ENCODE data around the gene VAV2.

Gene VAV2

DNA sequence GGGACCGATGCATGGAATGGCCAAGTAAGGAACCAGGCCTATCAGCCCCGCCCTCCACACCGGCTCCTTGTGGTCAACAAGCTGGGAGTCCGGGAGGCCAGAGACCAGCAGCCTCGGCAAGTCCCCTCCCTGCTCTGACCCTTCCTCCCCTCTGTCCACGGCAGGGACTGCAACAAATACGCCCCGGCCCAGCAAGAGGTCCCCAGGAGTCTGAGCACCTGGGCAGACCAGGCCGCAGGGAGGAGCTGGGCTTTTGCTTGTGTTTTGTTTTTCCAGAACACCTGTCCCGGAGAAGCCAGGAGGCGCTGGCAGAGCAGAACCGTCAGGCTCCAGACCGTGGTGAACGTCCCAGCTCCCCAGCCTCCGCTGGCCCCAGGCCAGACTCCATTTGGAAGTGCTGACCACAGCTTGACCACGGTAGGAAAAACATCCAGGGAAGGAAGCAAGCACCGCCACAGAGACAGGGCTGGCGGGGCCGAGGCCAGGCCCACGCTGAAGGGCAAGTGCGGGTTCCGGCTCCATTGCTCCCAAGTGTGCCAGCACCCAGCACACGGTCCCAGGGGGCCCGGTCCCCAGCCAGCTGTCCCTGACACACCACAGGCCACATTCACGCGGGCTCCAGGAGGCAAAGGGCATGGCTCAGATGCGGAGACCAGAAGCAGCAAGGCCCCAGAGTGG lies 56.7 kb downstream of the VAV2 start:
- no peak for DNase-seq (ENCODE audit: low spot score)
- peak overlapping the region; percentile 50 for H3K27ac ChIP-seq
- TF ChIP-seq, protein P1, sequence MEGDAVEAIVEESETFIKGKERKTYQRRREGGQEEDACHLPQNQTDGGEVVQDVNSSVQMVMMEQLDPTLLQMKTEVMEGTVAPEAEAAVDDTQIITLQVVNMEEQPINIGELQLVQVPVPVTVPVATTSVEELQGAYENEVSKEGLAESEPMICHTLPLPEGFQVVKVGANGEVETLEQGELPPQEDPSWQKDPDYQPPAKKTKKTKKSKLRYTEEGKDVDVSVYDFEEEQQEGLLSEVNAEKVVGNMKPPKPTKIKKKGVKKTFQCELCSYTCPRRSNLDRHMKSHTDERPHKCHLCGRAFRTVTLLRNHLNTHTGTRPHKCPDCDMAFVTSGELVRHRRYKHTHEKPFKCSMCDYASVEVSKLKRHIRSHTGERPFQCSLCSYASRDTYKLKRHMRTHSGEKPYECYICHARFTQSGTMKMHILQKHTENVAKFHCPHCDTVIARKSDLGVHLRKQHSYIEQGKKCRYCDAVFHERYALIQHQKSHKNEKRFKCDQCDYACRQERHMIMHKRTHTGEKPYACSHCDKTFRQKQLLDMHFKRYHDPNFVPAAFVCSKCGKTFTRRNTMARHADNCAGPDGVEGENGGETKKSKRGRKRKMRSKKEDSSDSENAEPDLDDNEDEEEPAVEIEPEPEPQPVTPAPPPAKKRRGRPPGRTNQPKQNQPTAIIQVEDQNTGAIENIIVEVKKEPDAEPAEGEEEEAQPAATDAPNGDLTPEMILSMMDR (conservative IDR thresholded peaks at IDR 0.05; ENCODE audit: low read depth), result no peak
- ChIA-PET CTCF (interaction anchor here (0.5 to 0.9 kb wide), 3 partner anchors 9 to 153 kb away, joined by 3 to 4 read pairs (median 4); no protein-coding TSS in a partner anchor), POLR2A (ENCODE audit: low non-redundant PET) (no interaction called here)

DNA sequence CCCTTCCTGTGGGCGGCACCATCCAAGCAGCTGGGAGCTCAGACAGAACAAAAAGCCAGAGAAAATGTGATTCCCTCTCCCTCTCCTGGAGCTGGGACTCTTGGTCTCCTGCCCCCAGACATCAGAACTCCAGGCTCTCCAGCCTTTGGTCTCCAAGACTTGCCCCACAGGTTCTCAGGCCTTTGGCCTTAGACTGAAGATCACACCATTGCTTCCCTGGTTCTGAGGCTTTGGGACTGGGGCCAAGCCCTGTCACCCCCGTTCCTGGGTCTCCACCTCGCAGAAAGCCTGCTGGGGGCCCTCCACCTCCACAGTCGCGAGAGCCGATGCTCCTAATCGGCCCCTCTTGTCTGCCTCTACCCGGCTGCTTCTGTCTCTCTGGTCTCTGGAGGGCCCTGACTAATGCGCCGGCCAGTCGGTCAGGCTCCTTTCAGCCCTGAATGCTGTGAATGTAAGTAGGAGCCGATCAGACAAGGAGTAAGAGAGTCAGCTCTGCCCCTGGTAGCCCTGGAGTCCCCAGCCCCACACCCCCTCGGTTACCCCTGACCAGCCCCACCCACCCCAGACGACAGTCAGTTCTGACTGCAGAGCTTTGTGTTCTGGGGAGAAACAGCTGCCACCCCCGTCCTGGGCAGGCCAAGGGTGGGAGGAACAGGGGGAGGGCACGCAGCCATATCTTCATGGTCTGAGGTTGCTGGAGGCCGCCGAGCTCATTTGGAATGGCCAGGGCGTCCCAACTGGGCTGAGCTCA lies 57.5 kb downstream of the VAV2 start:
- peak overlapping the region; percentile 50 for H3K27ac ChIP-seq
- CTCF ChIA-PET, result interaction anchor here (0.5 to 0.7 kb wide), 2 partner anchors 46 to 50 kb away, joined by 3 to 4 read pairs; no protein-coding TSS in a partner anchor
- TF ChIP-seq, protein P1 (conservative IDR thresholded peaks at IDR 0.05; ENCODE audit: low read depth), result no peak
- POLR2A ChIA-PET (ENCODE audit: low non-redundant PET), result no interaction called here
- DNase-seq (ENCODE audit: low spot score), result no peak

DNA sequence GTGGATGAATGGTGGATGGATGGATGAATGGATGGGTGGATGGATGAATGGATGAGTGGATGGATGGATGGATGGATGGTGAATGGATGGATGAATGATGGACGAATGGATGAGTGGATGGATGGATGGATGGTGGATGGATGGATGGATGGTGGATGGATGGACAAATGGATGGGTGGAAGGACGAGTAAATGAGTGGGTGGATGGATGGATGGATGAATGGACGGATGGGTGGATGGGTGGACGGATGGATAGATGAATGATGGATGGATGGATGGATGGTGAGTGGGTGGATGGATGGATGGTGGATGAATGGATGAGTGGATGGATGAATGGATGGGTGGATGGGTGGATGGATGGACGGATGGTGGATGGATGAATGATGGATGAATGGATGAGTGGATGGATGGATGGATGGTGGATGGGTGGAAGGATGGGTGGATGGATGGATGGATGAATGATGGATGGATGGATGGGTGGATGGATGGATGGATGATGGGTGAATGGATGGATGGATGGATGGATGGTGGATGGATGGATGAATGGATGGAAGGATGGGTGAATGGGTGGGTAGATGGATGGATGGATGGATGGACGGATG lies 58.6 kb downstream of the VAV2 start:
- DNase-seq (ENCODE audit: low spot score), result no peak
- ChIA-PET POLR2A (ENCODE audit: low non-redundant PET) (no interaction called here), CTCF (no interaction called here)
- no peak overlapping the region for H3K27ac ChIP-seq
- TF ChIP-seq, protein P1 (conservative IDR thresholded peaks at IDR 0.05; ENCODE audit: low read depth), result no peak

DNA sequence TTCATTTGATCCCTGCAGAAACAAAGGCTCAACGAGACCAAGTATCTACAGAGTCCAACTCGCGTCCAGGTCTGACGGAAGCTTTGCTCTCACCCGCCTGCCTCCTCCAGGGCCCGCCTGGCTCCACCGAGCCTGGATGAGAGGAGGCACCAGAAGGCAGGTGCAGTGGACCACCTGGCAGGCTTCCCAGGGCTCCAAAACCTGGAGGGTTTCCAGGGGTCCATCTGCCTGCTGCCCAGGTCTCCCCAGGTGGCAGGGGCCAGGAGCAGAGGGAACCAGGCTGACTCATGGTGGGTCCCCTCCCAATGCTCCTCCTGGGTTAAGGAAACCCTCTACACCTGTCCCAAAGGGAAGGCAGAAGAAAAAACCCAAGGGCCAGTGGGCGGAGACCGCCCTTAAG lies 59.5 kb downstream of the VAV2 start:
- no peak for DNase-seq (ENCODE audit: low spot score)
- POLR2A ChIA-PET (ENCODE audit: low non-redundant PET), result no interaction called here
- TF ChIP-seq, protein P1 (conservative IDR thresholded peaks at IDR 0.05; ENCODE audit: low read depth), result no peak
- CTCF ChIA-PET, result interaction anchor here (0.7 to 1.1 kb wide), 2 partner anchors 56 to 62 kb away, joined by 3 to 4 read pairs; no protein-coding TSS in a partner anchor
- H3K27ac ChIP-seq, result peak overlapping the region; percentile 59

DNA sequence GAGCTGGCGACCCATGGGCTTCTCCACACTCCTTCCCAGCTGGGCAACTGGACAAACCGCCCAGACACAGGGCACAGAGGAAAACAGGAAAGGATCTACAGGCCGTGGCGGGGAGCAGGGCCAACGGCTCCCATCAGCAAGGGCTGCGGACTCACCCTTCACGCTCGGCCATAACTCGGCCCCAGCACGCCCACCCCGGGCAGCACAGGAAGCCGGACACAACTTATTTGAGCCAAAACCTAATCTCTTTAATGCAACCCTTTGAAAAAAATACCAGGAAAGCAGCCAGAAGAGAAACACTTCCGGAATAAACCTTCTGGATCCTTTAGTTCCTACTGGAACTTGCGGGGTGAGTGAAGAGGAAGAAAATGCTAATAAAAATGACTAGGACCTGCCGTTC lies 59.9 kb downstream of the VAV2 start:
- TF ChIP-seq, protein P1 (conservative IDR thresholded peaks at IDR 0.05; ENCODE audit: low read depth), result no peak
- peak overlapping the region; percentile 59 for H3K27ac ChIP-seq
- POLR2A ChIA-PET (ENCODE audit: low non-redundant PET), result no interaction called here
- DNase-seq (ENCODE audit: low spot score), result no peak
- CTCF ChIA-PET, result interaction anchor here (0.7 to 1.1 kb wide), 2 partner anchors 55 to 63 kb away, joined by 3 to 4 read pairs; no protein-coding TSS in a partner anchor

DNA sequence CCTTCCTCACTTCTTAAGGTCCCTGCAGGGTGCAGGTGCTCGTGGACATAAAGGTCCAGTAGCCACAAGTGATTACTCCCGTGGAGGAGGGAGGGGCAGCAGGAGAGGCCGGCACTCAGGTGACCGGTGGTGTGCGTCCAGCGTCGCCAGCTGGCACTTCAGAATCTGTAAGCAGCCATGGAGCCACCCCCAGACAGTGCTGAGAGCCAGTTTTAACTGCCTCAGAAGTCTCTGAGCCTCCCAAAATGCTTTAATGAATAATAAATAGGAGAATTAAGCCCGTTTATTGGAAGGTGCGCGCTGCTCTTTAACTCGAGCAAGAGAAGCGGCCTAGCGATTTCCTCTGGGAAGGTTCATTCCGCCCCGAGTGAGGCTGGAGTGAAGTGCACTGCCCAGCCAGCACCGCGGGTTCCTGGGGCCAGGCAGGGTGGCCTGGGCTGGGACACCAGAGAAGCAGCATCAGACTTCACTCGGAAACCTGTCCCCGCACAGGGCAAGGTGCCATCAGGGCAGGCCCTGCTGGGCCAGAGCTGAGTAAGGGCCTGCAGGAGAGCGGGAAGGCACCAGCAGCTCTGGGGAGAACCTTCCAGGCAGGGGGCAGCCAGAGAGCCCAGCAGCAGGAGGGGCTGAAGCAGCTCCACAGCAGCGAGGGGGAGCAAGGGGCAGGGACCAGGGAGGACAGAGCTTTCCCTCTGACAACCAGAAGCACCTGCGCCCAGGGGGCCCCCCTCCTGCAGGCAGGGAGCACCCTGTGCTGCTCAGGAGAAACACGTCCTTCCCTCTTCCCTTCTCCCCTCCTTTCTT lies 61.2 kb downstream of the VAV2 start:
- CTCF ChIA-PET, result interaction anchor here (0.7 kb wide), 1 partner anchor 149 kb away, joined by 4 read pairs; no protein-coding TSS in a partner anchor
- TF ChIP-seq, protein P1 (conservative IDR thresholded peaks at IDR 0.05; ENCODE audit: low read depth), result no peak

More for the DNA sequence above, 61.2 kb downstream of the VAV2 start:
- DNase-seq (ENCODE audit: low spot score), result no peak
- H3K27ac ChIP-seq, result peak overlapping the region; percentile 59
- POLR2A ChIA-PET (ENCODE audit: low non-redundant PET), result no interaction called here

Measured in RWPE1 (cell line).